BE2C (cell line): Measurements from ENCODE around the gene C1QTNF8.

ENCODE experiments used
- DNase-seq: peaks from one replicate; pipeline ENCODE4 v3.0.0-alpha.2; 2020
- H3K27me3 ChIP-seq: fragments of 250-450 bp; sonication (Bioruptor Pico); 2 replicates; pipeline ENCODE4 v1.5.1; 2020; ENCODE audit warnings: mild to moderate bottlenecking
- H3K36me3 ChIP-seq: fragments of 250-450 bp; sonication (Bioruptor Pico); 2 replicates; pipeline ENCODE4 v1.5.1; 2020; ENCODE audit warnings: mild to moderate bottlenecking
- H3K4me1 ChIP-seq: fragments of 250-450 bp; sonication (Bioruptor Pico); 2 replicates; pipeline ENCODE4 v1.5.1; 2020
- H3K4me3 ChIP-seq: 2 replicates; pipeline ENCODE4 v1.5.1; 2011; ENCODE audit warnings: low read depth, low read length
- H3K9me3 ChIP-seq: fragments of 250-450 bp; sonication (Bioruptor Pico); 2 replicates; pipeline ENCODE4 v1.5.1; 2020
- TF ChIP-seq, protein P1 (sequence below): IDR thresholded peaks from 2 replicates; pipeline ENCODE4 v1.5.1; 2012; ENCODE audit warnings: mild to moderate bottlenecking, low read depth, low read length

Gene C1QTNF8

DNA sequence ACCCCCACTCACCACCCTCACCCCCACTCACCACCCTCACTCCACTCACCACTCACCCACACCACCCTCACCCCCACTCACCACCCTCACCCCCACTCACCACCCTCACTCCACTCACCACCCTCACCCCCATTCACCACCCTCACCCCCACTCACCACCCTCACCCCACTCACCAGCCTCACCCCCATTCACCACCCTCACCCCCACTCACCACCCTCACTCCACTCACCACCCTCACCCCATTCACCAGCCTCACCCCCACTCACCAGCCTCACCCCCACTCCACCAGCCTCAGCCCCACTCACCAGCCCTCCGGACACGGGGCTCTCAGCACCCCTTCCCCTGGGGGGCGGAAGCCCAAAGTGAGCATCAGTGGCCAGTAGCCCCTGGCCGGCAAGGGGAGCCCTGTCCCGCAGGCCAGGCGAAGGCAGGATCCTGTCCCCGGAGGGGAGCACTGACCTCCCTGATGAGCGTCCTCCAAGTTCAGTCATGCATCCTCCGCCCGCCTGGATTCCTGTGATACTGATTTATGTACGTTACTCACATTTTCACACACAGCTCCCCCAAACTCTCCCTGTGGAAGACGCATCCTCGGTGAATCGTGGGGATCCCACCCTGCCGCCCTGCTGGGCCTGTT lies 18.0 kb upstream of the C1QTNF8 start:
- DNase-seq = no peak
- Histone ChIP-seq H3K36me3 (no peaks in the 10 kb centered on the region), H3K9me3 (no peaks in the 10 kb centered on the region), H3K4me3 (no peak overlapping the region), H3K27me3 (peaks cover 11% of the 10 kb centered on the region), H3K4me1 (no peaks in the 10 kb centered on the region)
- TF ChIP-seq, protein P1, sequence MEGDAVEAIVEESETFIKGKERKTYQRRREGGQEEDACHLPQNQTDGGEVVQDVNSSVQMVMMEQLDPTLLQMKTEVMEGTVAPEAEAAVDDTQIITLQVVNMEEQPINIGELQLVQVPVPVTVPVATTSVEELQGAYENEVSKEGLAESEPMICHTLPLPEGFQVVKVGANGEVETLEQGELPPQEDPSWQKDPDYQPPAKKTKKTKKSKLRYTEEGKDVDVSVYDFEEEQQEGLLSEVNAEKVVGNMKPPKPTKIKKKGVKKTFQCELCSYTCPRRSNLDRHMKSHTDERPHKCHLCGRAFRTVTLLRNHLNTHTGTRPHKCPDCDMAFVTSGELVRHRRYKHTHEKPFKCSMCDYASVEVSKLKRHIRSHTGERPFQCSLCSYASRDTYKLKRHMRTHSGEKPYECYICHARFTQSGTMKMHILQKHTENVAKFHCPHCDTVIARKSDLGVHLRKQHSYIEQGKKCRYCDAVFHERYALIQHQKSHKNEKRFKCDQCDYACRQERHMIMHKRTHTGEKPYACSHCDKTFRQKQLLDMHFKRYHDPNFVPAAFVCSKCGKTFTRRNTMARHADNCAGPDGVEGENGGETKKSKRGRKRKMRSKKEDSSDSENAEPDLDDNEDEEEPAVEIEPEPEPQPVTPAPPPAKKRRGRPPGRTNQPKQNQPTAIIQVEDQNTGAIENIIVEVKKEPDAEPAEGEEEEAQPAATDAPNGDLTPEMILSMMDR = no peak

DNA sequence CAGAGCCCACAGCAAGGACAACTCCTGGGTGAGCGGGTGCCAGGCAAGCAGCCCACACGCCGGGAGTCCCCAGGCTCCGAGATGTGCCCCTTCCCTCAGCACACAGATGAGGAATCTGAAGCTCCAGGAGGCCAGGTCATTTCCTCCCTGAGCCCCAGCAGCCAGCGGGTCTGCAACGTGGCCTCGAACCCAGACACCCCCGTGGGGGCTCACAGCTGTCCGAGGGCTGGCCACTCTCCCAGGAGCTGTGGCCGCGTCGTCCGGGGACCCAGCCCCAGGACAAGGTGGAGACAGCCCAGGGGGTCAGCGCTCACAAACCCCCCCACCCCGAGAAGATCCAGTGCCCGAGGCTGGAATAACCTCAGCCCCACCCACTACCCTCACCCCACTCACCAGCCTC lies 17.4 kb upstream of the C1QTNF8 start:
- no peak overlapping the region for H3K4me3 ChIP-seq
- DNase-seq = no peak
- no peaks in the 10 kb centered on the region for H3K36me3 ChIP-seq
- TF ChIP-seq, protein P1 = no peak
- no peaks in the 10 kb centered on the region for H3K4me1 ChIP-seq
- H3K27me3 ChIP-seq = peaks cover 16% of the 10 kb centered on the region
- no peaks in the 10 kb centered on the region for H3K9me3 ChIP-seq

DNA sequence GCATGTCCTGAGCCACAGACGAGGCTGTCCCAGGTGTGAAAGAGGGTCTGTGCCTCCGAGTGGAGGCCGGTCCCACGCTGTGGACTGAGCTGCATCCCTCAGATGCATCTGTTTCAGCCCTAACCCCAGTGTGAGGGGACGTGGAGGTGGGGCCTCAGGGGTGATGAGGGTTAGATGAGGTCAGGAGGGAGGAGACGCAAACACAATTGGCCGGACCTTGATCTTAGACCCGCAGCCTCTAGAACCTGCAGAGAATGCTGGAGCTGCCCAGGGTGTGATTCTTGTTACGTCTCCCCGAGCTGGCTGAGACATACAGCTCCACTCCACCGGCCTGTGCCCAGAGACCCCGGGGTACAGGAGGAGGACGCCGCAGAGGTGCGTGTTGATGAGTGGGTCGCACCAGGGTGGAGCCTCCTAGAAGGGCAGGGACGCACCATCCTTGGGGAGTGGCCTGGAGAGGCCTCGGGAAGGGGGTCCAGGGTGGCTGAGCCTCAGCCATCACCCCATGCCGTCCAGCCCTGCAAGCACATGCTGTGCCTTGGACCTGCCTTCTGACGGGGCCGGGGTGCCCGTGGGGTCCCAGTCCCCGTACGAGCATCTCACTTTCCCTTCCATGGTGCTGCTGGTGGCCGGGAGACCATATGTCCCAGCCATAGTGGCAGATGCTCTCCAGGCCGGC lies 16.6 kb upstream of the C1QTNF8 start:
- Histone ChIP-seq H3K27me3 (peaks cover 25% of the 10 kb centered on the region), H3K9me3 (no peaks in the 10 kb centered on the region), H3K36me3 (no peaks in the 10 kb centered on the region), H3K4me3 (no peak overlapping the region), H3K4me1 (no peaks in the 10 kb centered on the region)
- no peak for DNase-seq
- TF ChIP-seq, protein P1 = no peak

DNA sequence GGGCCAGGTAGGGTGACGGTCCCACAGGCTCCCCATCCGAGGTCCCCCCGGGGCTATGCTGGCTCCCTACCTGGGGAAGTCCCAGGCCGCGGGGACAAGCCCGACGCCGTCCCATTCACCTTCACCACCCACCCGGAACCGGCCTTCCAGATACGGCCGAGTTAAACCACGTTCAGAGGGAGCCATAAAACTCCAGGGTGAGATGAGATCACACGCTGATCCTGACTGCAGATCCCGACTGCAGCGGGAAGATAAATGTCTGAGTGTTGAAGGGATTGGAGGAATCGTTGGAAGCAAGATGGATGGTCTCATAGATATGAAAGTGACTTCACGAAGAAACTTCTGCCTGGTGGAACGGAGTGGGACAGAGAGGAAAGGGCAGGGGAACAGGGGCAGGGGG lies 13.6 kb upstream of the C1QTNF8 start:
- DNase-seq = no peak
- H3K27me3 ChIP-seq = peaks cover 48% of the 10 kb centered on the region
- no peaks in the 10 kb centered on the region for H3K36me3 ChIP-seq
- no peaks in the 10 kb centered on the region for H3K4me1 ChIP-seq
- no peaks in the 10 kb centered on the region for H3K9me3 ChIP-seq
- no peak overlapping the region for H3K4me3 ChIP-seq
- TF ChIP-seq, protein P1 = no peak

DNA sequence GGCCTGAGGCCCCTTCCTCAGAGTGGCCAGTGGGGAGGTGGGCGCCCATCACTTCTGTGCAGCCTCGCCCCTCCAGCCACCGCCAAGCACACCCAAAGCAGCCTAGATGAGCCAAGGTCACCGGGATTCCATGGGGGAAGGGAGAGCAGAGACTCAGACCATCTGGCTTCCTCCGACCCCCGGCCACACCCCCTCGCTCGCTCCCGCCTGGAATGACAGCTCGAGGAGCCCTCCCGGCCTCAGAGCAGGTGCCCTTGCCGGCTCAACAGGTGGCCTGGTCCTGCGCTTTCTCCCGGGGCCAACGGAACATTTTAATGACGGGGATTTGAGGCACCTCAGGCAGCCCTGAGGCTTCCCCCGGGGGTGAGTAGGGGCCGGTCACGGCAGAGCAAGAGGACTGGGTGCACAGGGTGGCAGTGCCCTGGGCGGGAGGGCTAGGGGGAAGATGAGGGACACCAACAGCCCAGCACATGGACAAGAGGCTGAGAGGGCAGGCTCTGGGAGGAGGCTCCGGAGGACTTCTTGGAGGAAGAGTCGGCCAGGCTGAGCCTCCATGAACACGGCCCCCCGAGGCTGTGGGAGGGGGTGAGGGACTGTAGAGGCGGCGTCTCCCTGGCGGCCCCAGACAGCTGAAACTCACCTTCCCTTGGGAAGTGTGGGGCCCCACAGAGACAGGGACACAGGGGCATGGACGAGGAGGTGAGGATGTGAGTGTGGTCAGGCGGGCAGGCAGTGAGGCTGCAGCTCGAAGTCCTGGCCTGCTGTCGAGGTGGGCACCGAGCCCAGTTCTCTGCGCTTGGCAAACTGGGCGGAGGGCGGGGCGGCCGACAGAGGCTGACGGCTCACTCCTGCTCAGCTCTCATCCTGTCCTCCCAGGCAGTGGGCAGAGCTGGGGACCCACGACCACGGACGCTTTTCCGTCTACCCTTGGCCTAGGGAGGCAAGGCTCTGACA lies 12.5 kb upstream of the C1QTNF8 start:
- Histone ChIP-seq H3K4me1 (no peaks in the 10 kb centered on the region), H3K36me3 (no peaks in the 10 kb centered on the region), H3K27me3 (peaks cover 59% of the 10 kb centered on the region), H3K9me3 (no peaks in the 10 kb centered on the region), H3K4me3 (no peak overlapping the region)
- TF ChIP-seq, protein P1 = no peak
- DNase-seq = peak; percentile 51
